Endothelial cell (in vitro differentiated cells): ENCODE data around the gene KCMF1. TPM values are rescaled to one million over a fixed set of nuclear protein-coding genes. Genes with fewer than 3 reads are reported as not detected.

Source experiments
- DNase-seq: peaks from one replicate; pipeline ENCODE4 v3.0.0; 2021; ENCODE audit warnings: low spot score
- H3K27ac Mint-ChIP-seq: one replicate; pipeline ENCODE4 v1.8.0; 2021; ENCODE audit warnings: mixed read lengths, inconsistent platforms; ENCODE audit not compliant: unreplicated experiment
- H3K27me3 Mint-ChIP-seq: one replicate; pipeline ENCODE4 v1.8.0; 2021; ENCODE audit warnings: mild to moderate bottlenecking, moderate library complexity, mixed read lengths, inconsistent platforms; ENCODE audit not compliant: unreplicated experiment
- H3K36me3 Mint-ChIP-seq: one replicate; pipeline ENCODE4 v1.8.0; 2021; ENCODE audit warnings: mild to moderate bottlenecking, low read depth, mixed read lengths, inconsistent platforms; ENCODE audit not compliant: unreplicated experiment
- H3K4me1 Mint-ChIP-seq: one replicate; pipeline ENCODE4 v1.8.0; 2021; ENCODE audit warnings: mild to moderate bottlenecking, mixed read lengths, inconsistent platforms; ENCODE audit not compliant: unreplicated experiment
- H3K4me3 Mint-ChIP-seq: one replicate; pipeline ENCODE4 v1.8.0; 2021; ENCODE audit warnings: mild to moderate bottlenecking, mixed read lengths, inconsistent platforms; ENCODE audit not compliant: unreplicated experiment
- H3K9me3 Mint-ChIP-seq: one replicate; pipeline ENCODE4 v1.8.0; 2021; ENCODE audit warnings: mixed read lengths, inconsistent platforms; ENCODE audit not compliant: unreplicated experiment
- total RNA-seq: library from RNA; stranded (reverse); fragmentation: NEBNext Ultra II Directional; extraction: Animal tissue kit (Norgen Biotek cat#: 25700); gene quantifications from one replicate; pipeline ENCODE4 v1.2.1, GENCODE V29; 2021; ENCODE audit not compliant: unreplicated experiment
- TF ChIP-seq, protein P1 (sequence below): fragments of 200-600 bp; sonication (generic); IDR thresholded peaks from one replicate; pipeline ENCODE4 v1.5.0; 2021; ENCODE audit warnings: antibody characterized with exemption; ENCODE audit not compliant: unreplicated experiment

The KCMF1 gene
- total RNA-seq, 1 donor from 2014 or later: 84.6 TPM

DNA sequence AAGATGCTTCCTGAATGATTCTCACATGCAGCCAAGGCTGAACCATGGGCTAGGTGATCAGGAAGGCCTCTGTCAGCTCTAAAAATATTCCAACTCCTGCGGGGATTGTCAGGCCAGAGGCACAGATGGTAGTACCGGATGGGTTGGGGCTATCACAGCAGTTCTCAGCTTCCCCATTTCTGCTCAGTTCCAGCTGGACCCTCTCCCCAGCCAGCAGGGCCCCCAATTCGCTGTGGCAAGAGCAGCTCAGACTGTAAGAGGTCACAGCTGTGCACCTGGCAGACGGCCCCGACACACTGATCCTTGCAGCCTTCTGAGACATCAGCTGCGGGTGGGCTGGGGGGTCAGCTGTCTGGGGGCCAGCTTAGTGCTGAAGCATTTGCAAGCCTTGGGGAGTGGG is 118.6 kb downstream of the KCMF1 start:
- DNase-seq: no peak
- H3K4me1 Mint-ChIP-seq: no peaks in the 10 kb centered on the region
- peaks cover 1% of the 10 kb centered on the region for H3K27me3 Mint-ChIP-seq
- H3K9me3 Mint-ChIP-seq: no peaks in the 10 kb centered on the region
- no peak overlapping the region for H3K27ac Mint-ChIP-seq
- TF ChIP-seq, protein P1, sequence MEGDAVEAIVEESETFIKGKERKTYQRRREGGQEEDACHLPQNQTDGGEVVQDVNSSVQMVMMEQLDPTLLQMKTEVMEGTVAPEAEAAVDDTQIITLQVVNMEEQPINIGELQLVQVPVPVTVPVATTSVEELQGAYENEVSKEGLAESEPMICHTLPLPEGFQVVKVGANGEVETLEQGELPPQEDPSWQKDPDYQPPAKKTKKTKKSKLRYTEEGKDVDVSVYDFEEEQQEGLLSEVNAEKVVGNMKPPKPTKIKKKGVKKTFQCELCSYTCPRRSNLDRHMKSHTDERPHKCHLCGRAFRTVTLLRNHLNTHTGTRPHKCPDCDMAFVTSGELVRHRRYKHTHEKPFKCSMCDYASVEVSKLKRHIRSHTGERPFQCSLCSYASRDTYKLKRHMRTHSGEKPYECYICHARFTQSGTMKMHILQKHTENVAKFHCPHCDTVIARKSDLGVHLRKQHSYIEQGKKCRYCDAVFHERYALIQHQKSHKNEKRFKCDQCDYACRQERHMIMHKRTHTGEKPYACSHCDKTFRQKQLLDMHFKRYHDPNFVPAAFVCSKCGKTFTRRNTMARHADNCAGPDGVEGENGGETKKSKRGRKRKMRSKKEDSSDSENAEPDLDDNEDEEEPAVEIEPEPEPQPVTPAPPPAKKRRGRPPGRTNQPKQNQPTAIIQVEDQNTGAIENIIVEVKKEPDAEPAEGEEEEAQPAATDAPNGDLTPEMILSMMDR: no peak
- no peak overlapping the region for H3K4me3 Mint-ChIP-seq
- no peaks in the 10 kb centered on the region for H3K36me3 Mint-ChIP-seq

DNA sequence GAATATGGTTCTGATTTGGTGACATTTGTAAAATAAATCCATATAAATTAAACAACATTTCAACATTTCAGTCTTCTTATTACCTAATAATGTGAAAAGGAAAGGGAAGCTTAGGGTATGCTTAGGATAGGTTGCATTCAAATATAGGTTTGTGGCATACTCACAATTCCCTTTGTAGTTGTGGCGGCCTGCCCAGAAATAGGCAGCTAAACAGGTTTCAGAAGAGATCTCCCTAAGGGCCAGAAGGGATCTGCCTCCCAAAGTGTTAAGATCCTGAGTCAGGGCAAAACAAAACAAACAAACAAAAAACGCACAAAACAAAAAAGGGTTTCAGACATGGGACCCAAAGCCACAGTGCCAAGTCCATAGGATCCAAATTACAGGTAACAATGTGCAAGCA is 120.9 kb downstream of the KCMF1 start:
- H3K27ac Mint-ChIP-seq: no peak overlapping the region
- TF ChIP-seq, protein P1: no peak
- peaks cover 1% of the 10 kb centered on the region for H3K27me3 Mint-ChIP-seq

DNA sequence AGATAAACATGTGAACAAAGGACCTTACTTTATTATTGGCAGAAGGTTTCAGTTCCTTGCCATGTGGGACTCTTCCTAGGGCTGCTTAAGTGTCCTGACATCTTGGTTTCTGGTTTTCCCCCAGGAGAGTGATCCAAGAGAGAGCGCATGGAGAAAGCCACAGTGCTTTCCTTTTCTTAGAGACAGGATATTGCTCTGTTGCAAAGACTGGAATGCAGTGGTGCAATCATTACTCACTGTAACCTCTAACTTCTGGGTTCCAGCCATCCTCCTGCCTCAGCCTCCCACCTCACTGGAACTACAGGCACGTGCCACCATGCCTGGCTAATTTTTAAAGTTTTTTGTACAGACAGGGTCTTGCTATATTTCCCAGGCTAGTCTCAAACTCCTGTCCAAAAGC is 124.1 kb downstream of the KCMF1 start:
- H3K9me3 Mint-ChIP-seq: no peaks in the 10 kb centered on the region
- H3K36me3 Mint-ChIP-seq: no peaks in the 10 kb centered on the region
- H3K27me3 Mint-ChIP-seq: peaks cover 3% of the 10 kb centered on the region
- H3K4me1 Mint-ChIP-seq: no peaks in the 10 kb centered on the region
- H3K4me3 Mint-ChIP-seq: no peak overlapping the region
- no peak for DNase-seq
- no peak overlapping the region for H3K27ac Mint-ChIP-seq
- TF ChIP-seq, protein P1: no peak

More for the DNA sequence above, 120.9 kb downstream of the KCMF1 start:
- H3K9me3 Mint-ChIP-seq: no peaks in the 10 kb centered on the region
- no peaks in the 10 kb centered on the region for H3K4me1 Mint-ChIP-seq
- no peak overlapping the region for H3K4me3 Mint-ChIP-seq
- H3K36me3 Mint-ChIP-seq: no peaks in the 10 kb centered on the region
- DNase-seq: no peak

DNA sequence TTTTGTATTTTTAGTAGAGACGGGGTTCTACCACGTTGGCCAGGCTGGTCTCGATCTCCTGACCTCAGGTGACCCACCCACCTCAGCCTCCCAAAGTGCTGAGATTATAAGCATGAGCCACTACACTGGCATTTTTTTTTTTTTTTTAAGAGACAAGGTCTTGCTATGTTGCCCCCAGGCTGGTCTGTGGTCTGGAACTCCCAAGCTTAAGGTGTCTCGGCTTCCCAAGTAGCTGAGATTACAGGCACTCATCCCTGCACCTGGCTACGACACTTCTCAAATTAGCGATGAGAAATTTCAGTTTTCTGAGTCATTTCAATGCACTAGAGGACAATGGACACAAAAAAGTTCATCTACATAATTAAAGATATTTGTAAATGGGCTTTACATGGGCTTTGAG is 125.7 kb downstream of the KCMF1 start:
- Mint-ChIP-seq H3K4me1 (no peaks in the 10 kb centered on the region), H3K27ac (no peak overlapping the region), H3K9me3 (no peaks in the 10 kb centered on the region), H3K4me3 (no peak overlapping the region), H3K36me3 (no peaks in the 10 kb centered on the region), H3K27me3 (peaks cover 3% of the 10 kb centered on the region)
- DNase-seq: no peak
- TF ChIP-seq, protein P1: no peak

DNA sequence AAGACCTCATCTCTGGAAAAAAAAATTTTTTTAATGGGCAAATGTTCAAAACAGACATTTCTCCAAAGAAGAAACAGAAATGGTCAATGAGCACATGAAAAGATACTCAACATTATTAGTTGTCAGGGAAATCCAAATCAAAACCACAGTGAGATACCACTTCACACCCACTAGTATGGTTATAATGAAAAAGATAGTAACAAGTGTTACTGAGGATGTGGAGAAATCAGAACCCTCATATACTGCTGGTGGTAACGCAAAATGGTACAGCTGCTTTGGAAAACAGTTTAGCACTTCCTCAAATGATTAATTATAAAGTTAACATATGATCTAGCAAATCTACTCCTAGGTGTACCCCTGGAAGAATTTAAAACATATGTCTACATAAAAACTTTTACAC is 133.3 kb downstream of the KCMF1 start:
- no peak overlapping the region for H3K4me3 Mint-ChIP-seq
- H3K36me3 Mint-ChIP-seq: no peaks in the 10 kb centered on the region
- H3K9me3 Mint-ChIP-seq: no peaks in the 10 kb centered on the region
- H3K27me3 Mint-ChIP-seq: peaks cover 1% of the 10 kb centered on the region
- TF ChIP-seq, protein P1: no peak
- no peaks in the 10 kb centered on the region for H3K4me1 Mint-ChIP-seq
- no peak for DNase-seq
- H3K27ac Mint-ChIP-seq: no peak overlapping the region
